Neural crest cell (in vitro differentiated cells): Measurements from ENCODE around the gene NTNG2. TPM values are rescaled to one million over a fixed set of nuclear protein-coding genes. Genes with fewer than 3 reads are reported as not detected.

Experiments
- DNase-seq: peaks from one replicate; pipeline ENCODE4 v3.0.0; 2021; ENCODE audit warnings: low read depth, mixed read lengths, low spot score
- H3K27ac Mint-ChIP-seq: one replicate; pipeline ENCODE4 v1.8.0; 2021; ENCODE audit warnings: mild to moderate bottlenecking, mixed read lengths; ENCODE audit not compliant: unreplicated experiment
- H3K27me3 Mint-ChIP-seq: 2 replicates; pipeline ENCODE4 v1.8.0; 2021; ENCODE audit warnings: low read depth, mild to moderate bottlenecking, mixed read lengths
- H3K36me3 Mint-ChIP-seq: 2 replicates; pipeline ENCODE4 v1.8.0; 2021; ENCODE audit warnings: low read depth, mild to moderate bottlenecking, mixed read lengths
- H3K4me1 Mint-ChIP-seq: 2 replicates; pipeline ENCODE4 v1.8.0; 2021; ENCODE audit warnings: mixed read lengths
- H3K4me3 Mint-ChIP-seq: one replicate; pipeline ENCODE4 v1.8.0; 2021; ENCODE audit warnings: mild to moderate bottlenecking, mixed read lengths
- H3K9me3 Mint-ChIP-seq: 2 replicates; pipeline ENCODE4 v1.8.0; 2021; ENCODE audit warnings: mixed read lengths
- total RNA-seq: library from RNA; stranded (reverse); gene quantifications from 2 replicates; pipeline ENCODE4 v1.2.1, GENCODE V29; 2021
- TF ChIP-seq, protein P1 (sequence below): fragments of 200-600 bp; sonication (generic); conservative IDR thresholded peaks from 2 replicates; pipeline ENCODE4 v1.5.0; 2021; ENCODE audit warnings: antibody characterized with exemption, mild to moderate bottlenecking

Gene NTNG2
- total RNA-seq, 1 donor from 2014 or later = 3.6 TPM

DNA sequence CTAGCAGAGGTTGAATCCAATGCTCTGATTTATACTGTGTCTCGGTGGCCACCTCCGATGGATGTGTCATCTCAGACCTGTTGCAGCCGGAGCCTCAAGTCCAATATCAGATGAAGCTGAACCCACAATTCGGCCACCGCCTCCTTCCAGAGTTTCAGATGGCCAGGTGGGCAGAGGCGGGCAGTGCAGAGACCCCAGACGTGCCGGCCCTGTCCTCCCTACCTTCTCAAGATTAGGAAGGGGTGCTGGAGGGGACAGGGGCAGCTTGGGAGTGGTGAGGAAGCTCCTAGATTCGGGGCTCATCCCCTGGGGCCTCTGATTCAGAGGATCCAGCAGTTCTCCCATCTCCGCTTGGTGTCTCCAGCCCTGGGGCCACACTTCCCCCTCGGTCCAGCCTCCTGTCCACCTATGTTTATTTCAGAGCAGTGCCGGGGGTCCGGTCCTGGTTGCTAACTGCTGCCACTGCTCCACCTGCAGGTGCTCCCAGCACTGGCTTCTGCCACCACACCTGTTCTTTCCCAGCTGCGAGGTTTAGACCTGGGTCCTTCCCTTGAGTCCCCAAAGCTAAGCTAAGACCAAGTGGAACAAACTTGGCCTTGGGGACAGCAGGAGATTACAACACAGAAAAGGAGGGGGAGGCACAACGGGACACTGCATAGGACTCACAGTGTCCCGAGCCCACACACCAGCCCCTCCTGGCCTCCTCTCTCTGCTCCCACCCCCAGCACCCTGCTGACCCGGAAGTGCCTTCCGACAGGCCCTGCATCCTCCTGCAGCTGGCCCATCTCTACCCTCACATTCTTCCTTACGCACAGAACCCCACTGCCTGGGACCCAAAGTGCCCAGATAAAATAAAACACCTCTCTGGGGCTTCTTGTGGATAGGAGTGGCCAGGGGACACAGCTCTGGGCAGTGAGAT is 81.6 kb downstream of the NTNG2 start:
- TF ChIP-seq, protein P1, sequence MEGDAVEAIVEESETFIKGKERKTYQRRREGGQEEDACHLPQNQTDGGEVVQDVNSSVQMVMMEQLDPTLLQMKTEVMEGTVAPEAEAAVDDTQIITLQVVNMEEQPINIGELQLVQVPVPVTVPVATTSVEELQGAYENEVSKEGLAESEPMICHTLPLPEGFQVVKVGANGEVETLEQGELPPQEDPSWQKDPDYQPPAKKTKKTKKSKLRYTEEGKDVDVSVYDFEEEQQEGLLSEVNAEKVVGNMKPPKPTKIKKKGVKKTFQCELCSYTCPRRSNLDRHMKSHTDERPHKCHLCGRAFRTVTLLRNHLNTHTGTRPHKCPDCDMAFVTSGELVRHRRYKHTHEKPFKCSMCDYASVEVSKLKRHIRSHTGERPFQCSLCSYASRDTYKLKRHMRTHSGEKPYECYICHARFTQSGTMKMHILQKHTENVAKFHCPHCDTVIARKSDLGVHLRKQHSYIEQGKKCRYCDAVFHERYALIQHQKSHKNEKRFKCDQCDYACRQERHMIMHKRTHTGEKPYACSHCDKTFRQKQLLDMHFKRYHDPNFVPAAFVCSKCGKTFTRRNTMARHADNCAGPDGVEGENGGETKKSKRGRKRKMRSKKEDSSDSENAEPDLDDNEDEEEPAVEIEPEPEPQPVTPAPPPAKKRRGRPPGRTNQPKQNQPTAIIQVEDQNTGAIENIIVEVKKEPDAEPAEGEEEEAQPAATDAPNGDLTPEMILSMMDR = no peak
- Mint-ChIP-seq H3K27ac (no peak overlapping the region), H3K4me3 (peak overlapping the region; percentile 87), H3K27me3 (peaks cover 62% of the 10 kb centered on the region), H3K9me3 (no peaks in the 10 kb centered on the region), H3K4me1 (peaks cover 12% of the 10 kb centered on the region), H3K36me3 (no peaks in the 10 kb centered on the region)
- no peak for DNase-seq

DNA sequence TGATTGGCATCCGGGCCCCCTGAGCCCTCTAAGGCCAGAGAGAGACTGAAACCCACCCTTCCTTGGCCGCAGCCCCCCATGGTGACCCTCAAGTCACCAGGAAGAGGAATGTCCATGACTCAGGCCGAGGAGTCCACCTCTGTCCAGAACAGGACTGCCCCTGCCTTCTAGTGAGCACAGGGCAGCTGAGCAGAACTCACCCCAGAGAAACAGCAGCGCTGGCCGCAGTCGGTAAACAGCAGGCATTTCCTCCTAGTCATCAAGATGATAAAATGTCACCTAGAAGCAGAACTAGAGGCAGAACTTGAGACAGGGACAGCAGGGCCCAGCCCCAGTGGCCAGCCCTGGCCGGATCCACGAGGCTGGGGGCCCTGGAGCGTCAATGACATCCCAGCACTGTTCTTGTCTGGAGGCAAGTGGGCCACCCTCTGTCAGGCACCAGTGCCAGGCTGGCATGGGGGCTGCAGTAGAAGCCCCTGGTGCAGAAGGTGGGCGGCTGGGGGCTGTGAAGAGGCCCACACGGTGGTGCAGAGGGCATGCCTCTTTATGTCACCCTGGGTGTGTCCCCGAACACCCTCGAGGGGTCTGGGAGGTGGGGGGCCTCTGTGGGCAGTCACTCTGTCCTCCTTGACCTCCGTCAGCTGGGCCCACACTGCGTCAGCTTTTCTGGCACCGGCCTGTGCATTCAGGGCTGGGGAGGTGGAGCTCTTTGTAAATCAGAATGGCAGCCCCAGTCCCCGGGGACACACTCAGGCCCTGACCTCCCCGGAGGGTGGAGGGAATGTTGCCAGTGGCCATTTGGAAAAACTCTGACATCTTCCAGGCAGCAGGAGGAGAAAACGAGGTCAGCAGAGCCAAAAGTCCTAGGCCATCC is 83.0 kb downstream of the NTNG2 start:
- Mint-ChIP-seq H3K4me1 (peaks cover 12% of the 10 kb centered on the region), H3K9me3 (no peaks in the 10 kb centered on the region), H3K36me3 (no peaks in the 10 kb centered on the region), H3K4me3 (peak overlapping the region; percentile 54), H3K27ac (no peak overlapping the region), H3K27me3 (peaks cover 51% of the 10 kb centered on the region)
- no peak for DNase-seq
- TF ChIP-seq, protein P1 = no peak

- Mint-ChIP-seq H3K9me3 (no peaks in the 10 kb centered on the region), H3K36me3 (no peaks in the 10 kb centered on the region), H3K27ac (no peak overlapping the region), H3K27me3 (peaks cover 45% of the 10 kb centered on the region), H3K4me1 (peaks cover 12% of the 10 kb centered on the region), H3K4me3 (peak overlapping the region; percentile 54)
- TF ChIP-seq, protein P1 = no peak
- no peak for DNase-seq
Observed at GRCh38 chr9:132245465-132245864, 83.6 kb downstream of the NTNG2 start.

DNA sequence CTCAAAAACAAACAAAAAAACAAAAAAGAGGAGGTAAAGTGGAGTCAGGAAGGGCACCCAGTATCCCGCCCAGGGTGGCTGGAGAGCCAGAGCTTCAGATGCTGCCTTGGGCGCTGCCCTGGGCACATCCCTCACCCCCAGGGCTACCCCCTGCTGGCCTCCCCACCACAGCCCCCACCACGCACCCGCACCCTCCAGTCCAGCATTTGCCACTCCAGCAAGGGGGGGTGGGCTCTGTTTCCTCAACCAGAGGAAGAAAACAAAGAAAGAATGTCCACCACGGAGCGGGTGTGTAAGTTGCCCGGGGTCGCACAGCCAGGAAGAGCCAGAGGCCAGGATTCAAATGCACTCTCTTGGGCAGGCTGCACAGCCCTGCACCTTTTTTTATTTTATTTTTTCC is 86.1 kb downstream of the NTNG2 start:
- no peak for DNase-seq
- H3K9me3 Mint-ChIP-seq = peaks cover 3% of the 10 kb centered on the region
- no peaks in the 10 kb centered on the region for H3K36me3 Mint-ChIP-seq
- peaks cover 29% of the 10 kb centered on the region for H3K27me3 Mint-ChIP-seq
- TF ChIP-seq, protein P1 = no peak
- H3K4me1 Mint-ChIP-seq = no peaks in the 10 kb centered on the region
- no peak overlapping the region for H3K27ac Mint-ChIP-seq
- no peak overlapping the region for H3K4me3 Mint-ChIP-seq

GRCh38 chr9:132249123-132249522 is 87.3 kb downstream of the NTNG2 start:
- Mint-ChIP-seq H3K9me3 (peaks cover 3% of the 10 kb centered on the region), H3K27ac (no peak overlapping the region), H3K36me3 (no peaks in the 10 kb centered on the region), H3K27me3 (peaks cover 17% of the 10 kb centered on the region), H3K4me1 (no peaks in the 10 kb centered on the region), H3K4me3 (no peak overlapping the region)
- no peak for DNase-seq
- TF ChIP-seq, protein P1 = no peak
